HS-27A (cell line): ENCODE measurements around the gene CSMD2.

ENCODE experiments used
- DNase-seq: peaks from one replicate; pipeline ENCODE4 v3.0.0-alpha.2; 2012; ENCODE audit warnings: low read depth, missing footprints

CSMD2 gene

DNA sequence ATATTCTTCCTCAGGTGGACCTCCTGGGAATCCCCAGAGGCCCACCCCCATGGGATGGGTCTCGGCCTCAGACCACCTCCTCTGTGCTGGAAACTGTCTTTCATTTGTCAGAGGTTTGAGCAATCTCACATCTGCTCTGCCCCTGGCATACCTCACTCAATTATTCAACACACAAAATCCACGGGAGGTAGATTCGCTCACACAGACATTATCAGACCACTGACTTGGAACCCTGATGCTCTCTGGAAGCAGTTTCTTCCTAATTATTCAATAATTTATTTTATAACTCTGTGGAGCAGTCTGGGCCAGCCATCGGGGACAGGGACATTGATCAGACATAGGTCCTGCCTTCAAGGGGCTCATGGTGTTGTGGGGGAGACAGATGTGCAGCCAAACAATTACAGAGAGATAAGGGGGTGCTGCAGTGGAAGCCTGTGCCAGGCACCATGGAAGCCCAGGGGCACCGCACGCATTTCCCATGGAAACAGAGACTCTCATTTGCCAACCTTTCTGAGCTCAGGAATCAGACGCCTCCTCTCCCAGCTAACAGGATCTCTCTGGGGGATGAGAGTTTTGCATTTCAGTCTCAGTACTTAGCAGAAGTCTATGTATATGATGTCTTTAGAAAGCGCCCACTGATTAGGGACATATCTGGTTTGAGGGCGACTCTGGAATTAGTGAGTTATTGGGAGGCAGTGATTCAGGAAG, 204.7 kb downstream of the CSMD2 start:
- DNase-seq: no peak

DNA sequence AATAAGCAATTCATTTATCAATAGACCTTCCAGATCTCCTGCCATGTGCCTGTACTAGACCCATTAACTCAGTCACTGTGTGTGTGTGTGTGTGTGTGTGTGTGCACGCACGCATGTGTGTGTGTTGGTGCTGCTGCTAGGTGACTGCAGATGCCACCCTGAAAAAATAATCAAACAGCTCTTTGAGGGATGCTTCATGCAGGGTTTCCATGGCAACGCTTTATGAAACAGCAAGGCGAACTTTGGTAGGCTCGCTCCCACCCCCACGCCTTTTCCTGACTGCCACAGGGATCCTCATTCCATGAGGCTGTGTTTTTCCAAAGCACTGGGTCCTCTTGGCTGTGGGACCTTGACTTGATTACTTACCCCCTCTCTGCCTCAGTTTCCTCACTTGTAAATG, 207.2 kb downstream of the CSMD2 start:
- DNase-seq: no peak

DNA sequence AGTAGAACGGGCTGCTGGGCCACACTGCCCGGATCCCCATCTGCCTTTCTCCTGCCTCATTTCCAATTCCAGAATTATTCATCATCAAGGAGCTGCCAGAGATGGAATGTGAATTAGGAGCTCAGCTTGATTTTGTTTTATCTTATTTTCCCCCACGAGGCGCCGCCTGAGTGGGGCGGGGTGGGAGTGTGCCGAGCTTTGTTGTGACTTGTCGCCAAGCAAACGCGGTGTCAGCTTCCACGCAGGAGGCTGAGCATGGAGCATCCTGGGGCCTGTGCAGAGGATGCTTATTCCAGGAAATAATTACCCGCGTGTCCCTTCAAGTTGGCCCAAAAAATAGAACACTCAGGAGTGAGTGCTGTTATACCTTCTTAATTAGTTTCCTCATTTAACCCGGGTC, 209.9 kb downstream of the CSMD2 start:
- DNase-seq: no peak

DNA sequence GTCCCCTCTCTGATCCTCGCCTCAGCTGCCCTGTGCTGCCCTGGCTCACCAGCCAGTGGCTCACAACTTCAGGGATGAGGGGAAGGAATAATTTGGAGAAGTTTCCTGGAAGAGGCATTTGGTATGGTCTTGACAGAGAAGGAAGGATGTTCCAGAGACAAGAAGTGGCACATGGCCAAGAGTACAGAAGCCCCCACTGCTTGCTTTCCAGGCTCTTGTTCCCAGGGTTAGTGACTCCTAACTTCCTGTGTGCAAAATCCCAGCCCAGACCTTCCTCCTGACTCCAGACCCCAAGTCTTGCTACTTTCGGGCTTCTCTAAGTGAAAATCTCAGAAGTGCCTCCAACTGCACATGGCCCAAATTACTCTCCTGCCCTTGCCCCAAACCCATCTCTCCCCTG, 215.5 kb downstream of the CSMD2 start:
- DNase-seq: no peak

DNA sequence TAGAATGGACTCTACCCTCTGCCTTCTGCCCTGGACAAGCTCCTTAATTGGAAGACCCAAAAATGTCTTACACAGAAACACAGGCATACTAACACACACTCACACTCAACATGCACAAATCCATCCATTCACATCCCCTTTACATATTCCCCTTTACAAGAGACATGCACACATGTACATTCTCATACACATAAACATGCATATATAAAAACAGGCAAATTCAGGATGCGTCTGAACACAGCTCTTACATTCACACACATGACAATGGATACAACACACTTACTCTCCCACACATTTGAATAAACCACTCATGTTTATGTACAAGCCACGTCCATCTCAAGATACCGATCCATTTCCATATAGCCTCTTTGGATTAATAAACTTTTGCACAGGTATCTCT, 216.7 kb downstream of the CSMD2 start:
- DNase-seq: no peak

DNA sequence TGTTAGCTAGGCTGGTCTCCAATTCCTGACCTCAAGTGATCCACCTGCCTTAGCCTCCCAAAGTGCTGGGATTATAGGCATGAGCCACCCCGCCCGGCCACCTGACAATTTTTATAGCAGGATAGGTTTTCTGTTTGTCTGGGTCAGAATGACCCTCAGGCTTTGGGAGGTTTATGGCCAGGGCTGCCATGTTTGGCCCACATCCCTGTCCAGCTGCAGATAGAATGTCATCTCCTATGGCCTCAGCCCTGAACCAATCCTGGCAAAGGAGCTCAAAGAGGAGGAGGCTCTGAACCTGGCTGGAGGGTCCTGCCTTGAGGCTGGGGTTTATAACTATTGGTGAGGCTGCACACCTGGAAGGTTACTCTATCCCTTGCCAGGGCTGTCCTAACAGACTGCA, 218.2 kb downstream of the CSMD2 start:
- no peak for DNase-seq

DNA sequence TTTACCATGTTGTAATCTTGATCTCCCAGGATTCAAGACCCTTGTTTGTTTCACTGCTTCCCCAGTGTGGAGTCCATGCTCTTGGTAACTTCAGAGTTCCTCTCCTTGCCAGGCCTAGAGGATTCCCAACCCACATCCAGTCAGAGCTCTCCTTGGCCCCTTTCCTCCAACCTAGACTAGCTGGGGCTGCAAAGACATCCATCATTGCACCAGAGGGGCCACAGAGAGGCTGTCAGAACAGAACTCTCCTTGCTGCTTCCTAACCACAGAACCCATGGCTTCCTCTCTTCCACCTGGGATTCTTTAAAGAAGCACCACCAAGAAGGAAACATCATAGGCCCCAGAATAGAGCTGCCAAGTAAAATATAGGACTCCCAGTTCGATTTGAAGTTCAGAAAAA, 220.2 kb downstream of the CSMD2 start:
- DNase-seq: no peak

DNA sequence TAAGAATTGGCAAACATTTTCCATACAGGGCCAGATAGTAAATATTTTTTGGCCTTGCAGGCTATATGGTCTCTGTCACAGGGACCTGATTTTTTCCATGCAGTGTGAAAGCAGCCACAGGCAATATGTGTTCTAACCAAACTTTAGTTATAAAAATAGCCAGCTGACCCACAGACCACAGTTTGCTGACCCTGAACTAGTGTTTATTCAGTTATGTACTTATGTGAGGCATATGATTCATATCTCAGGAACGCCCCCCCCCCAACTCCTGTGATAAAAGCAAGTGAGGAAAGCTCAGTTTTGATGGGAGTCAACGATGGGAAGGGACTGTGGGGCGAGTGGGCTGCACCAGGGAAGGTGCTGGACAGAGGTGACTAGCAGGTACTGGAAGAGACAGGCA, 221.1 kb downstream of the CSMD2 start:
- DNase-seq: no peak

DNA sequence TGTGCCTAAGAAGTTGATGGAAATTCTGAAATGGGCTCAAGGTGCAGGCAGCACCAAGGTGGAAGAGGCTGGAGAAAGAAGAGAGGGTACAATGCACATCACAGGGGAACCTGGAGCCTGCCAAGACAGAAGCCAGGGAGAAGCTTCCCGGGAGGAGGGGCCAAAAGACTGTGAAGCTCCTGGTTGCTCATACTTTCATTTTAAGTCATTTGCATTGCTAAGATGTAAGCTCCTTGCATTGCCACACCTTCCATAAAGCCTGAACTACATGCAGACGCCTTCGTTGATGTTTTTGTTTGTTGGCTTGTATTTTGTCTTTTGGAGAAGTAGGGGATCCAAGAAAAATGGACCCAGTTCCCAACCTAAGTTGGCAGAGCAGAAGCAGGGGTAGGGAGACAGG, 232.2 kb downstream of the CSMD2 start:
- no peak for DNase-seq

DNA sequence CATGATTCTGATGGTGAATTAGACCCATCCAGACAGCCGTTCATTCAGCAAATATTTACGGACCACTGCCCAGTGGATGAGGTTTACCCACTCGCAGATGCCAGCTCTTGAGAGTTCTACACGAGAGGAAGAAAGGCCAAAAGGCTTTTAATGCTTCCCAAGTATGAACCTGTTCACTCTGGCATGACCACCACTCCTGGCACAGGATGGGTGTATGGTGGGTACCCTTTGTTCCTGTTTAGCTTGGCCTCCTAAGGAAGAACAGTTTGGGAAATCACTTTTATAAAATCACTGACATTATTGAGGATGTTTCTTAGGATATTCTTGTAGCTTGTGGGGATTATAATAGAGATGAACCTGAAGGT, 233.9 kb downstream of the CSMD2 start:
- no peak for DNase-seq

DNA sequence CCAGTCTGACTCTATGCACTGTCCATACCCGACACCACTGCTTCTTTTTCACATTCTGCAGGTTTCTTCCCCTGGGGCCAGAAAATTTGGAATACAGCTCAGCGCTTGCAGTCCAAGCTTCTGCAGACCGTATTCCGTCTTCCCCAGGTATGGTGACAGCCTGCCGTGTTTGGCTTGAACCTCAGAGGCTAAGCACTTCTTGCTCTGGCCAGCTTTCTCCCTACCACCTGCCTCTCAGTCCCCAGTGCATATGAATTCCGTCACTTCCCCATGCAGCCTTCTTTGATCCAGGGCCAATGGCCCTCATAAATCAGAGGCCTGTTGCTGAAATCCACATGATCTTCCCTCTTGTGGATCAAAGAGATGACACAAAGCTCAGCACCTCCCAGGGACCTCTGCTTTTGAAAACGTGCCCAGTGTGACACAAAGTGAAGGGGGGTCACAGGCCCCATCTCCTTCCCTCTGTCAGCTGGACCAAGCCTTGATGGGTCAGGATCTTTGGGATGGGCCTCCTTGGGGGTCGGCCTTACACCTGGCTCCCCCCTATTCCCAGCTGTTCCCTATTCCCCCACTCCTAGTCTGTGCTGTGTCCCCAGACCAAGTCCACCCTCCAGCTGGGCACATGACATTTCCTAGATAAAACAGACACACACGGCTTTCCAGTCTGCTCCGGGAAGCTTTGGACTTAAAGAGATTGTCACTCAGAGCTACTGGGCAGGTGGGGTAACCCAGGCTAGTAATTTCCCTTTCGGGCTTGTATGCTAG, 234.5 kb downstream of the CSMD2 start:
- no peak for DNase-seq

DNA sequence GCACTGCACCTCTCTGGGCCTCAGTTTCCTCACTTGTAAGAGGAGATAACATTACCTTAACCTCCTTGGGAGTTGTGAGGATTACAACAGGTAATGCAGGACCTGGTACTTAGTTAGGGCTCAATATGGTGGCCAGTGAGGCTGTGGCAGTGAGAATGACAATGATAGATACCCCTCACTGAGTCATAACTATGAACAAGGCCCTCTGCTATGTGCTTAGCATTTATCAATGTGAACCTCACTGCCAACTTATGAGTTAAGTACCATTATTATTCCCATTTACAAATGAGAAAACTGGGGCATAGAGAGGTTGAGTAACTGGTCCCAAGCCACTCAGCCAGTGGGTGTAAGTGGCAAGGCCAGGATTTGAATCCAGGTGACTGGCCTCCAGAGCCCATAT, 236.8 kb downstream of the CSMD2 start:
- DNase-seq: no peak

DNA sequence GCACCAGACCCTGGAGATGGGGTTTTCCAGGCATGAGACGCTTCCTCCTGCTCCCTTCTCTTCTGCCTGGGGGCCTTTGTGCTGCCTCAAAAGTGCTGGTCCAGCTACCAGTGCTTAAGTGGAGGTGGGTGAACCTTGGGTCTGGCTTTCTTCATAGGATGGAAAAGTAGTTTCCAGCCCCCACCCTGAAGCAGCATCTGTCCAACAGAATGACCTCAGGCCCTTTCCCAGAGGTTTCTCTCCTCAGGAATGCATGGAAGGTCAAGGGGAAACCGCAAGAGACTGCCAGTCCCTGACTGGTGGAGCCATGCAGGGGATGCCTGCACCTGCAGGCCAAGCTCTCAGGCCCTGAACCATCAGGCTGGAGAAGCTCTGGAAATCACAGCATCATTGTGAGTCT, 237.3 kb downstream of the CSMD2 start:
- no peak for DNase-seq

DNA sequence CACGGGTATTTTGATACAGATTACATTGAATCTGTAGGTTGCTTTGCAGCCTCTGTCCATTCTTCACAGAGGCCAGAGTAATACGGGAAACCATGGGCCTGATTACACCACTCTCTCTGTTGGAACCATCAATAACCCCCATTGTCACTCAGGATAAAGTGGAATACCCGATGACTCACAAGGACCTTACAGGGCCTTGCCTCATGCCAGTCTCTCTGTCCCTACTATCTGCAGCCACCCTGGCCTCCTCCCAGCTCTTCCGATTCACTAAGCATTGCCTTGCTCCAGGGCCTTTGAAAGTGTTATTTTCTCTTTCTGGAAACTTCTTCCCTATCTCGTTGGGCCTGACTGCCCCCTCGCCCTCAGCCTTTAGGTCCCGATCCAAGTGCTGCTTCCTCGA, 239.4 kb downstream of the CSMD2 start:
- DNase-seq: no peak

DNA sequence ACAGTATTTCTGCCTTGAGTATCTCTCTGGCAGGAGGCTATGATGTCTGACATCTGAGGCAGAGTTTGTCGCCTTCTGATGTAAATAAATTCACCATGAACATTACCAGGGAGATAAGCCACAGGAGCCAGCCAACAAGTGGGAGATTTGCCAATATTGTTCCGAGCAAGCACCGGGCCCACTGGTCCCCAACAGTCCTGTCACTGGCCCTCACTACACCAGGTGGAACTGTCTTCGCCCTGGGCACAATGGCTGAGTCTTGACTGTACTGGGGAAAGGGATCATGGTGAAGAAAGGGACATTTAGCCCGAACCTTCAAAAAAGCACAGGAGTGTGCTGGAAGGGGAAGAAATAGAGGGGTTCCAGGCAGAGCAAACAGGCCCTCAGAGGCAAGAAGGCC, 243.7 kb downstream of the CSMD2 start:
- no peak for DNase-seq

DNA sequence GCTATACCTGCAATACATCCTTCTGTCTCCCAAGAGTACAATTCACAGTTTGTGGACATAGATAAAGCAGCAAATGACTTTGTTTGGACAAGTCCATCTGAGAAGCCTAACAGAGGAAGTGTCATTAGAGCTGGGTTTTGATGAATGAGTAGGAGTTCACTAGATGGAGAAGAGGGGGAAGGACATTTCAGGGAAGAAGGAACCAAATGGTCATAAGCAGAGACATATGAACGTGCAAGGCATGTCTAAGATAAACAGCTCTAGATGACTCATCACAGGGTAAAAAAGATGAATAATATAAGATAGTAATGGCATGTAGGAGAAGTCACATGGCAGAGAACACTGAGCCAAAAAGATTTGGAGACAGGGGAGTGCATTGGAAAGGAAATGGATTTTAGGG, 246.7 kb downstream of the CSMD2 start:
- DNase-seq: no peak

DNA sequence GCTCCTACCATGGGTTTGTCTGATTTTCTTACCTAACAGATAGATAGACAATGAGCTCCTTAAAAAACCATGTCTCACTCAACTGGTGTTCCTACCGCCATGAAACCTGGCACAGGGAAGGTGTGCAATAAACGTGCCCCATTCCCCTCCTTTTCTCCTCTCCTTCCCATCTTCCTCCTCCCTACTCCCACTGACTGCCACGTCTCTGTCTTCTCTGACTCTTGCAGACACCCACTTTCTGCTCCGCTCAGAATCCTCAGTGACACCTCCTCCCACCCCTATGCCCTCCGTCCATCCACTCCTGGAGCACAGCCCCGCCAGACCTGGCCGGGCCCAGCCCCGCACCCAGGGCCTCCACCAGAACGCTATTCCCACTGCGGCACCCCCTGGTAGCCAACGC, 248.2 kb downstream of the CSMD2 start:
- no peak for DNase-seq

DNA sequence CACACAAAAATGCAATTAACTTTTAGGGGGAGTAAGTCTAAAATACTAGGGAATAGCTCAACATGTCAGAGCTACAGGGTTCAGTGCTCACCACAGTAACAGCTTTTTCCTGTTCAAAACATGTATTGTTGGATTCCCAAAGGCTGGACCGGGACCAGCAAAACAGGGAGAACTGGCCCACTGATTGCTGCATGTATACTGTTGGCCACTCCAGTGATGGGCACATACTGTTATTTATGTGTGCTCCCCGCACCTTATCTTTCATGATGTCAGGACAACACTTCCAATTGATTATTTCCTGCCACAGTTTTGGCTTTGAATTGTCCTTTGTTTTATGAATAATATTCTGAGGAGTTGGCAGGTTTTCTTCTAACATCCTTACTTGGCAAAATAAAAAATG, 250.5 kb downstream of the CSMD2 start:
- no peak for DNase-seq

DNA sequence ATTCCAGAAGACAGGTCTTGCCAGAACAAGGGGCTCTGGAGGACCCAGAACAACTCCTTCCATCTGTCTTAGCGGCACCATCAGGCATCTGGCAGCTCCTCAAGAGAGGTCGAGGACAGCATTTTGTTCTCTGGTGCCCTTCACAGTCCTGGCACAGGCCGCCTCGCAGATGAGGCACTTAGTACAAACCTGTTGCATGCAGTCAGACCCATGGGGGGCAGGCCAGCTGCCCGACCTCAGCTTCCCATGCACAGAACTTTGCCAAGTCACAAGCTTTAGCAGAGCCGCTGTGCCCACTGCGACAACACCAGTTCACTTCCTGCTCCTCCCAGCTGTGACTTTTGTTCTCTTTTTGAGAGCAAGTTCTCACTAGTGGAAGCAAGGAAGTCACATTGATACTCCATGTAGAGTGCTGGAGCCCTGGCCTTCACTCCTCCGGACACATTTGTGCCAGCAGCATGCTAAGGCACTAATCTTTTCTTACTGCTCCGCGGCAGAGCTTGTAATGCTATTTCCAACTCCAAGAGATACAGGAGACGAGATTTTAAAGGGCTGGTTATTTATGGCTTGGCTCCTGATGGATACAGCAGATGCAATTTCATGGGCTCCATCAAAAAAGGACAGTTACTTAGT, 256.6 kb downstream of the CSMD2 start:
- DNase-seq: no peak

DNA sequence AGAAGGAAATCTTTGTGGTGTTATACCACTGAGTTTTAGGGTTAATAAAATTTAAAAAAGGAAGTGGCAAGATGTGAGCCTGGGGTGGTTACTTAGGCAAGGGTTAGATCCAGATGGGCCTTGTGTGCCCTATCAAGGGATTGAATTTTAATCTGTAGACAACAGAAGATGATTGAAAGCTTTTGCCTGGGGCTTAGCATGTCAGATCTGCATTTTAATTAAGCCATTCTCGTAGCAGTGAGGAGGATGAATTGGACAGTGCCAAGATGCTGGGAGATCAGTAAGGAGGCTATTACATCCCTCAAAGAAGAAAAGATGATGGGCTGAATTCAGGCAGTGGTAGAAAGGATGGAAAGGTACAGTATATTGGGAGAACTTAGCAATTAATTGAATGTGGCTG, 258.9 kb downstream of the CSMD2 start:
- DNase-seq: no peak

DNA sequence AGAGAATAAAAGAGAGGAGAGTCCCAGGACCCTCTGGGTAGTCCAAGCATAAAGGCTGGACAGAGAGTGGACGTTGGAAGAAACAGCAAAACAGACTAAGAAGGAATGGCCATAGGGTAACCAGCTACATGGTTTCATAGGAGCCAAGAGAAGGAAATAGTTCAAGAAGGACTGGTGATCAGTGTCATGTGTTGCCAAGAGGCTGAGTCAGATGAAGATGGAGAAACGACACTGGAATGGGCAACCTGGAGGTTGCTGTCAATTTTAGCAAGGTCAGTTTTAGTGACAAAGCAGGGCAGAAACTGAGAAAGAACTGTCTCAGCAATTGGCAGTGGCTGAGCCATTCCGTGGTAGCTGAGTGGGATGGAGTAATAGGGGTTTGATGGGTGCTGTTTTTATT, 259.8 kb downstream of the CSMD2 start:
- no peak for DNase-seq

DNA sequence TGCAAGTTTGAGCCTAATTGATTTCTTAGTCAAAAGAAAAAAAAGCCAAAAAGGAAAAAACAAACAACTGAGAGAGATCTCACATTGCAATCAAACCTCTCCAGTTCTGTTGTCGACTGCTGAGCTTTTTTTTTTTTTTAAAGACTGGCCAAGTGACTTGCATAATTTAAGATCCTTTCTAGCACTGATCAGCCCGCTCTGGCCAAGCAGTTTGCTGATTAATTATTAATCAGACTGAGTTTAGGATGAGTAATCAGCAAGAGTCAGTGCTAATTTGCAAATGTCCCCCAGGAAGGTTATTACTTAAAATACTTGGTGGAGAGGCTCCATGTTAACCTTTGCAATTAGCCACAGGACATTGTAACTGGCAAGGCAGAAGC, 261.8 kb downstream of the CSMD2 start:
- no peak for DNase-seq

DNA sequence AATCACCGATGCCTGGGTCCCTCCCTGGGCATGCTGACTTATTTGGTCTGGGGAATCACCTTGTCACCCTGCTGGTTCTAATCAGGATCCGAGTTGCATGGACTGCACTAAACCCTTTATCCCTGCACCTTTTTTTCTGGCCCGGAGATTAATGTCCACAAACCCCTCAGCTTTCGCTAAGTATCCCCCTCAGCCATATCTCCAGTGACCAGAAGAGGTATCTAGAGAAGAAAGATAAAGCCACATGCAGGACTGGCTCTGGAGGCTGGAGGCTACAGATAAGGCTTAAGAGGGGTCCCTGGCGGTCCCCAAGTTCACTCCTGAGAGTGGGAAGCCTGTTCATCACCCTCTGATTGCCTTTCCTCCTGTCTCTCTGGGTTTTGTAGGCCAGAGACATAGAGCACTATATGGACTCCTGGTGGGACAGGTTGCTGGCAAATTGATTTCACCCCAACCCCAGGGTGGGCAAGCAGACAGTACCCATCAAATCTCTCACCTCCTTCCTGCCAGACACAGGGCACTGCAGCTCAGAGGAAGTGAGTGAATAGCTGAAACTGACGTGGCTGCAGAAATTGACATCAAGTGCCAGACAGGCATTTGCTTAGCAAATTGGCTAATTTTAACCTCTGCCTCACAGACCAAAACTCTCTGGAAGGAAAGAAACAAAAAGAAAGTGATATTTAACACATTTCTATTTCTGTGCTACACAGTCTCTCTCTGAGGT, 262.4 kb downstream of the CSMD2 start:
- no peak for DNase-seq
